ENCODE data around the gene BATF2. TPM values are rescaled to one million over a fixed set of nuclear protein-coding genes. Genes with fewer than 3 reads are reported as not detected.

BATF2 gene
- total and polyA plus RNA-seq, 9 of the 15 experiments (the other 6 are each of a cell fraction or from before 2014, with no cell fraction given) = 1.7 to 8.9 (median 6.4) TPM

DNA sequence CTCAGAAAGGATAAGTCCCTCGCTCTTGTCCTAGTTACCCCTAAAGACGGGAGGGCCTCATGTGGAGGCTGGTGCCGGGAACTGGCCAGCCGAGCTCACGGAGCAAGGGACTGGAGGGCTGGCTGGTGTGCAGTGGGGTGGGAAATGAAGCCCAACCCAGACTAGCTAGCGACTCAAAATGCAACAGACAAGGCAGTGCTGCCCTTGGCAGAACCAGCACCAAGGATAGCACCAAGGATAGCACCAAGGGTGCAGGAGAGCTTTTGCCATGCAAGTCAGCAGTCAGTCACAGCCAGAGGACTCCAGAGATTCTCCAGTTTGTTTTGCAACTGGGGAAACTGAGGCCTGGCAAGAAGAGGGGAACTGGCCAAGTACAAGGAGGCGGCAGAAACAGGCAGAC lies 6.5 kb upstream of the BATF2 start (continued):
- TF ChIP-seq, protein P1, sequence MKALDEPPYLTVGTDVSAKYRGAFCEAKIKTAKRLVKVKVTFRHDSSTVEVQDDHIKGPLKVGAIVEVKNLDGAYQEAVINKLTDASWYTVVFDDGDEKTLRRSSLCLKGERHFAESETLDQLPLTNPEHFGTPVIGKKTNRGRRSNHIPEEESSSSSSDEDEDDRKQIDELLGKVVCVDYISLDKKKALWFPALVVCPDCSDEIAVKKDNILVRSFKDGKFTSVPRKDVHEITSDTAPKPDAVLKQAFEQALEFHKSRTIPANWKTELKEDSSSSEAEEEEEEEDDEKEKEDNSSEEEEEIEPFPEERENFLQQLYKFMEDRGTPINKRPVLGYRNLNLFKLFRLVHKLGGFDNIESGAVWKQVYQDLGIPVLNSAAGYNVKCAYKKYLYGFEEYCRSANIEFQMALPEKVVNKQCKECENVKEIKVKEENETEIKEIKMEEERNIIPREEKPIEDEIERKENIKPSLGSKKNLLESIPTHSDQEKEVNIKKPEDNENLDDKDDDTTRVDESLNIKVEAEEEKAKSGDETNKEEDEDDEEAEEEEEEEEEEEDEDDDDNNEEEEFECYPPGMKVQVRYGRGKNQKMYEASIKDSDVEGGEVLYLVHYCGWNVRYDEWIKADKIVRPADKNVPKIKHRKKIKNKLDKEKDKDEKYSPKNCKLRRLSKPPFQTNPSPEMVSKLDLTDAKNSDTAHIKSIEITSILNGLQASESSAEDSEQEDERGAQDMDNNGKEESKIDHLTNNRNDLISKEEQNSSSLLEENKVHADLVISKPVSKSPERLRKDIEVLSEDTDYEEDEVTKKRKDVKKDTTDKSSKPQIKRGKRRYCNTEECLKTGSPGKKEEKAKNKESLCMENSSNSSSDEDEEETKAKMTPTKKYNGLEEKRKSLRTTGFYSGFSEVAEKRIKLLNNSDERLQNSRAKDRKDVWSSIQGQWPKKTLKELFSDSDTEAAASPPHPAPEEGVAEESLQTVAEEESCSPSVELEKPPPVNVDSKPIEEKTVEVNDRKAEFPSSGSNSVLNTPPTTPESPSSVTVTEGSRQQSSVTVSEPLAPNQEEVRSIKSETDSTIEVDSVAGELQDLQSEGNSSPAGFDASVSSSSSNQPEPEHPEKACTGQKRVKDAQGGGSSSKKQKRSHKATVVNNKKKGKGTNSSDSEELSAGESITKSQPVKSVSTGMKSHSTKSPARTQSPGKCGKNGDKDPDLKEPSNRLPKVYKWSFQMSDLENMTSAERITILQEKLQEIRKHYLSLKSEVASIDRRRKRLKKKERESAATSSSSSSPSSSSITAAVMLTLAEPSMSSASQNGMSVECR (CRISPR knock-in tag; IDR thresholded peaks at IDR 0.05) = no peak
- TF ChIP-seq RBBP5 (IDR thresholded peaks at IDR 0.05; ENCODE audit: borderline replicate concordance, insufficient read depth, low read length, poor library complexity, severe bottlenecking) = no peak
- TF ChIP-seq ZNF551 (CRISPR knock-in tag; IDR thresholded peaks at IDR 0.05) = no peak
- TF ChIP-seq HMG20A (CRISPR knock-in tag; conservative IDR thresholded peaks at IDR 0.05) = no peak
- TF ChIP-seq, protein P2, sequence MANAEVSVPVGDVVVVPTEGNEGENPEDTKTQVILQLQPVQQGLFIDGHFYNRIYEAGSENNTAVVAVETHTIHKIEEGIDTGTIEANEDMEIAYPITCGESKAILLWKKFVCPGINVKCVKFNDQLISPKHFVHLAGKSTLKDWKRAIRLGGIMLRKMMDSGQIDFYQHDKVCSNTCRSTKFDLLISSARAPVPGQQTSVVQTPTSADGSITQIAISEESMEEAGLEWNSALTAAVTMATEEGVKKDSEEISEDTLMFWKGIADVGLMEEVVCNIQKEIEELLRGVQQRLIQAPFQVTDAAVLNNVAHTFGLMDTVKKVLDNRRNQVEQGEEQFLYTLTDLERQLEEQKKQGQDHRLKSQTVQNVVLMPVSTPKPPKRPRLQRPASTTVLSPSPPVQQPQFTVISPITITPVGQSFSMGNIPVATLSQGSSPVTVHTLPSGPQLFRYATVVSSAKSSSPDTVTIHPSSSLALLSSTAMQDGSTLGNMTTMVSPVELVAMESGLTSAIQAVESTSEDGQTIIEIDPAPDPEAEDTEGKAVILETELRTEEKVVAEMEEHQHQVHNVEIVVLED (CRISPR knock-in tag; IDR thresholded peaks at IDR 0.05) = no peak
- peak; percentile 93 for TF ChIP-seq EHMT2 (IDR thresholded peaks at IDR 0.05)
- no peak for TF ChIP-seq TAL1 (IDR thresholded peaks at IDR 0.05)
- TF ChIP-seq, protein P3, sequence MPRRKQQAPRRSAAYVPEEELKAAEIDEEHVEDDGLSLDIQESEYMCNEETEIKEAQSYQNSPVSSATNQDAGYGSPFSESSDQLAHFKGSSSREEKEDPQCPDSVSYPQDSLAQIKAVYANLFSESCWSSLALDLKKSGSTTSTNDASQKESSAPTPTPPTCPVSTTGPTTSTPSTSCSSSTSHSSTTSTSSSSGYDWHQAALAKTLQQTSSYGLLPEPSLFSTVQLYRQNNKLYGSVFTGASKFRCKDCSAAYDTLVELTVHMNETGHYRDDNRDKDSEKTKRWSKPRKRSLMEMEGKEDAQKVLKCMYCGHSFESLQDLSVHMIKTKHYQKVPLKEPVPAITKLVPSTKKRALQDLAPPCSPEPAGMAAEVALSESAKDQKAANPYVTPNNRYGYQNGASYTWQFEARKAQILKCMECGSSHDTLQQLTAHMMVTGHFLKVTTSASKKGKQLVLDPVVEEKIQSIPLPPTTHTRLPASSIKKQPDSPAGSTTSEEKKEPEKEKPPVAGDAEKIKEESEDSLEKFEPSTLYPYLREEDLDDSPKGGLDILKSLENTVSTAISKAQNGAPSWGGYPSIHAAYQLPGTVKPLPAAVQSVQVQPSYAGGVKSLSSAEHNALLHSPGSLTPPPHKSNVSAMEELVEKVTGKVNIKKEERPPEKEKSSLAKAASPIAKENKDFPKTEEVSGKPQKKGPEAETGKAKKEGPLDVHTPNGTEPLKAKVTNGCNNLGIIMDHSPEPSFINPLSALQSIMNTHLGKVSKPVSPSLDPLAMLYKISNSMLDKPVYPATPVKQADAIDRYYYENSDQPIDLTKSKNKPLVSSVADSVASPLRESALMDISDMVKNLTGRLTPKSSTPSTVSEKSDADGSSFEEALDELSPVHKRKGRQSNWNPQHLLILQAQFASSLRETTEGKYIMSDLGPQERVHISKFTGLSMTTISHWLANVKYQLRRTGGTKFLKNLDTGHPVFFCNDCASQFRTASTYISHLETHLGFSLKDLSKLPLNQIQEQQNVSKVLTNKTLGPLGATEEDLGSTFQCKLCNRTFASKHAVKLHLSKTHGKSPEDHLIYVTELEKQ (CRISPR knock-in tag; IDR thresholded peaks at IDR 0.05) = no peak
- TF ChIP-seq ZKSCAN8 (CRISPR knock-in tag; IDR thresholded peaks at IDR 0.05) = no peak
- no peak for TF ChIP-seq ZNF780A (CRISPR knock-in tag; IDR thresholded peaks at IDR 0.05)
- TF ChIP-seq FOXJ2 (tag; IDR thresholded peaks at IDR 0.05) = no peak
- no peak for TF ChIP-seq EP300 (IDR thresholded peaks at IDR 0.05; ENCODE audit: low read length)
- TF ChIP-seq MAFK (IDR thresholded peaks at IDR 0.05; ENCODE audit: low read length) = no peak
- TF ChIP-seq SUPT5H (IDR thresholded peaks at IDR 0.05) = no peak
- TF ChIP-seq ZNF57 (CRISPR knock-in tag; IDR thresholded peaks at IDR 0.05) = no peak
- TF ChIP-seq ELF2 (CRISPR knock-in tag; IDR thresholded peaks at IDR 0.05) = no peak
- TF ChIP-seq MIER1 (IDR thresholded peaks at IDR 0.05; ENCODE audit: low read depth) = peak; percentile 80
- TF ChIP-seq RFX5 (IDR thresholded peaks at IDR 0.05; ENCODE audit: low read depth, low read length) = no peak
- TF ChIP-seq TSC22D4 (tag; IDR thresholded peaks at IDR 0.05) = no peak
- TF ChIP-seq HLTF (IDR thresholded peaks at IDR 0.05) = no peak
- no peak for TF ChIP-seq GATA2 (CRISPR knock-in tag; IDR thresholded peaks at IDR 0.05)
- no peak for TF ChIP-seq CBX1 (IDR thresholded peaks at IDR 0.05; ENCODE audit: low read depth)
- no peak for TF ChIP-seq PRMT5 (CRISPR knock-in tag; IDR thresholded peaks at IDR 0.05)
